ENCODE results near the gene TM4SF5. TPM values are rescaled to one million over a fixed set of nuclear protein-coding genes. Genes with fewer than 3 reads are reported as not detected.
A peak's percentile ranks its signal among the peaks of the same experiment; 100 is the strongest.

TM4SF5 gene
- total RNA-seq, 1 experiment from 2014 or later: not detected

GRCh38 chr17:4802228-4802627 is 30.5 kb downstream of the TM4SF5 start, which contains the start of gene C17orf114:
C17orf114 (minus strand) TSS chr17:4802328.
- BruUV-seq (replicated peaks): no TSS peak
- Mint-ChIP-seq H3K4me1 (ENCODE audit: insufficient read depth, unreplicated experiment) (no peaks in the 10 kb centered on the region), H3K36me3 (ENCODE audit: insufficient read depth, unreplicated experiment) (peaks cover 20% of the 10 kb centered on the region), H3K4me3 (ENCODE audit: unreplicated experiment) (no peak within 1 kb of the TSS), H3K27ac (ENCODE audit: low read depth, unreplicated experiment) (no peak within 1 kb of the TSS), H3K9me3 (ENCODE audit: unreplicated experiment) (no peaks in the 10 kb centered on the region), H3K27me3 (ENCODE audit: insufficient read depth, unreplicated experiment) (no peaks in the 10 kb centered on the region)
- POLR2A ChIA-PET: no interaction called here
- CTCF ChIA-PET: interaction anchor here (0.5 to 0.6 kb wide), 2 partner anchors 60 to 102 kb away, joined by 3 to 4 read pairs; no protein-coding TSS in a partner anchor
- TF ChIP-seq, protein P1, sequence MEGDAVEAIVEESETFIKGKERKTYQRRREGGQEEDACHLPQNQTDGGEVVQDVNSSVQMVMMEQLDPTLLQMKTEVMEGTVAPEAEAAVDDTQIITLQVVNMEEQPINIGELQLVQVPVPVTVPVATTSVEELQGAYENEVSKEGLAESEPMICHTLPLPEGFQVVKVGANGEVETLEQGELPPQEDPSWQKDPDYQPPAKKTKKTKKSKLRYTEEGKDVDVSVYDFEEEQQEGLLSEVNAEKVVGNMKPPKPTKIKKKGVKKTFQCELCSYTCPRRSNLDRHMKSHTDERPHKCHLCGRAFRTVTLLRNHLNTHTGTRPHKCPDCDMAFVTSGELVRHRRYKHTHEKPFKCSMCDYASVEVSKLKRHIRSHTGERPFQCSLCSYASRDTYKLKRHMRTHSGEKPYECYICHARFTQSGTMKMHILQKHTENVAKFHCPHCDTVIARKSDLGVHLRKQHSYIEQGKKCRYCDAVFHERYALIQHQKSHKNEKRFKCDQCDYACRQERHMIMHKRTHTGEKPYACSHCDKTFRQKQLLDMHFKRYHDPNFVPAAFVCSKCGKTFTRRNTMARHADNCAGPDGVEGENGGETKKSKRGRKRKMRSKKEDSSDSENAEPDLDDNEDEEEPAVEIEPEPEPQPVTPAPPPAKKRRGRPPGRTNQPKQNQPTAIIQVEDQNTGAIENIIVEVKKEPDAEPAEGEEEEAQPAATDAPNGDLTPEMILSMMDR (IDR thresholded peaks at IDR 0.05; ENCODE audit: unreplicated experiment): no peak
- no peak for DNase-seq (ENCODE audit: unreplicated experiment)
- intact Hi-C loops (cut with micrococcal nuclease): no loop called here

- intact Hi-C loops (cut with micrococcal nuclease): loop anchor here (1.0 to 5.0 kb wide), 2 partner anchors 10 to 76 kb away; partner anchors contain the start of gene PSMB6
Measured at GRCh38 chr17:4806456-4806776, 34.7 kb downstream of the TM4SF5 start.

GRCh38 chr17:4806777-4807604 is 35.3 kb downstream of the TM4SF5 start, which contains the start of gene PLD2:
PLD2 (plus strand) TSS chr17:4807152; CDS start chr17:4807773, 621 bp downstream.
- no TSS peak for BruUV-seq (replicated peaks)
- H3K9me3 Mint-ChIP-seq (ENCODE audit: unreplicated experiment): no peaks in the 10 kb centered on the region
- H3K27ac Mint-ChIP-seq (ENCODE audit: low read depth, unreplicated experiment): no peak within 1 kb of the TSS
- intact Hi-C loops (cut with micrococcal nuclease): loop anchor here (1.0 to 5.0 kb wide), 2 partner anchors 11 to 75 kb away; partner anchors contain the start of gene PSMB6
- DNase-seq (ENCODE audit: unreplicated experiment): peak; percentile 83
- no peaks in the 10 kb centered on the region for H3K27me3 Mint-ChIP-seq (ENCODE audit: insufficient read depth, unreplicated experiment)
- peaks cover 17% of the 10 kb centered on the region for H3K4me1 Mint-ChIP-seq (ENCODE audit: insufficient read depth, unreplicated experiment)
- H3K36me3 Mint-ChIP-seq (ENCODE audit: insufficient read depth, unreplicated experiment): peaks cover 34% of the 10 kb centered on the region
- TF ChIP-seq, protein P1 (IDR thresholded peaks at IDR 0.05; ENCODE audit: unreplicated experiment): no peak
- POLR2A ChIA-PET: interaction anchor here (0.6 to 3.3 kb wide), 21 partner anchors 9 to 179 kb away, joined by 3 to 41 read pairs (median 4); partner anchors contain the start of genes GLTPD2, MINK1, PSMB6 and RNF167
- peak within 1 kb of the TSS; percentile 77 for H3K4me3 Mint-ChIP-seq (ENCODE audit: unreplicated experiment)
- CTCF ChIA-PET: interaction anchor here (1.2 to 3.0 kb wide), 2 partner anchors 17 to 102 kb away, joined by 4 to 12 read pairs; no protein-coding TSS in a partner anchor

More at GRCh38 chr17:4806456-4806776, 34.7 kb downstream of the TM4SF5 start:
- TF ChIP-seq, protein P1 (IDR thresholded peaks at IDR 0.05; ENCODE audit: unreplicated experiment): no peak
- Mint-ChIP-seq H3K27ac (ENCODE audit: low read depth, unreplicated experiment) (no peak overlapping the region), H3K36me3 (ENCODE audit: insufficient read depth, unreplicated experiment) (peaks cover 28% of the 10 kb centered on the region), H3K4me3 (ENCODE audit: unreplicated experiment) (peak overlapping the region; percentile 77), H3K27me3 (ENCODE audit: insufficient read depth, unreplicated experiment) (no peaks in the 10 kb centered on the region), H3K9me3 (ENCODE audit: unreplicated experiment) (no peaks in the 10 kb centered on the region), H3K4me1 (ENCODE audit: insufficient read depth, unreplicated experiment) (peaks cover 17% of the 10 kb centered on the region)
- no peak for DNase-seq (ENCODE audit: unreplicated experiment)
- ChIA-PET CTCF (interaction anchor here (0.6 to 3.0 kb wide), 4 partner anchors 16 to 580 kb away, joined by 3 to 12 read pairs (median 4); no protein-coding TSS in a partner anchor), POLR2A (interaction anchor here (0.6 to 3.3 kb wide), 18 partner anchors 10 to 180 kb away, joined by 3 to 41 read pairs (median 4); partner anchors contain the start of genes GLTPD2, MINK1 and PSMB6)
- TSS peak; percentile 65 for BruUV-seq (replicated peaks)
